ENCODE results near the gene NDUFS8.

The NDUFS8 gene

GRCh38 chr11:68080860-68081259 lies 50.4 kb downstream of the NDUFS8 start:
- no peak for DNase-seq

DNA sequence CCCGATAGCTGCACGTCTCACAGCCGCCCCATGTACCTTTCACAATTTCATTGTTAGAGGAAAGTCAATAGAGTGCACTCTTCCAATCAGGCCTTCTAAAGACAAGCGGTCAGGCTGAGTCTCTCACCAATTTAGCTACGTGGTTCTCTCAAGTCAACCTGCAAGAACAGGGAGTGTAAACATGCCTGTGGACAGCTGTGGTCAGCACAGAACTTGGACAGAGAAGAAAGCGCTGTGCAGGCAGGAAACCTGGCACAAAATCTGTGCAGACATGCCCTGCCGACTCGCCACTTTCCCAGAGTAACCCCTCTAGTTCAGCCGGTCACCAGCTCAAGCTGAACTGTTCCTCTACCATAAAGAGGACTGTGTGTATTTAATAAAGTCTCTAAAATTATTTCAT lies 51.2 kb downstream of the NDUFS8 start:
- no peak for DNase-seq

GRCh38 chr11:68082481-68082880 lies 52.0 kb downstream of the NDUFS8 start:
- no peak for DNase-seq

DNA sequence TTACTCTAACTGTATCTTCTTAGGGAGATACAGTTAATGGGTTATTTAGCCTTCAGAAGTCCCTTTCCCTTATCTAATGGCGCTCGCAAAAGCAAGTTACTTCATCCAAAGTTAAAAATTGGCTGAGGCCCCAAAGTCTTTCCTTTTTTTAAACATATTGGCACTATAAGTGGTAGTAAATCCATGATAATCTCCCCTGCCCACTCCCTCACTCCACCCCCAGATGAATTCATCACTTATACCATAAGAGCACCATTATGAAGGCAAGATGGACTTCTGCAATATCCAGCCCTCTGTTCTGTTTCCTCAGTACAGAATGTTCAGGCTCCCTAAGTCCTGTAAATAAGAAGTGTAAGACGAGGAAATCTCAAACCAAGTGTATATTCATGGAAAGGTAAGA lies 53.0 kb downstream of the NDUFS8 start:
- no peak for DNase-seq
